H1 (cell line): ENCODE data around the gene IL19. TPM values are rescaled to one million over a fixed set of nuclear protein-coding genes. Genes with fewer than 3 reads are reported as not detected.

Source experiments
- CTCF ChIA-PET: fragments of 300-600 bp; sonication (Branson Sonifier 250); formaldehyde crosslinking; loops from one replicate; lab custom pipeline; 2021; ENCODE audit not compliant: partially characterized antibody; lab: Charles Lee
- POLR2A ChIA-PET: fragments of 300-600 bp; sonication (Branson Sonifier 250); formaldehyde crosslinking; loops from one replicate; lab custom pipeline; 2021; ENCODE audit warnings: inconsistent platforms; ENCODE audit not compliant: partially characterized antibody; lab: Charles Lee
- DNase-seq, 2 experiments: peaks; one replicate each; pipeline versions ENCODE4 v3.0.0 to v3.0.0-alpha.2; 2010 to 2022; ENCODE audit warnings: low spot score in 2 of 2, low read depth in 1 of 2, mixed read lengths in 1 of 2
- FAIRE-seq: peaks from 2 replicates; lab custom pipeline; 2011; peaks lifted over from hg19 to GRCh38; lab: Jason Lieb, UNC
- H2AFZ ChIP-seq: 2 replicates; pipeline ENCODE4 v1.8.1; 2012; ENCODE audit warnings: low read length, inconsistent platforms
- H2AK5ac ChIP-seq: 2 replicates; pipeline ENCODE4 v1.6.1; 2013; ENCODE audit warnings: low read depth, low read length
- H2BK120ac ChIP-seq: replicated peaks from 2 replicates; pipeline ENCODE3; 2013; ENCODE audit warnings: low read depth, low read length, inconsistent platforms
- H2BK12ac ChIP-seq: 2 replicates; pipeline ENCODE4 v1.6.1; 2013; ENCODE audit warnings: low read depth, low read length
- H2BK15ac ChIP-seq: 2 replicates; pipeline ENCODE4 v1.6.1; 2013; ENCODE audit warnings: low read length
- H2BK20ac ChIP-seq: 2 replicates; pipeline ENCODE4 v1.6.1; 2013; ENCODE audit warnings: low read length
- H2BK5ac ChIP-seq: 2 replicates; pipeline ENCODE4 v1.6.1; 2013; ENCODE audit warnings: low read depth, low read length
- H3K14ac ChIP-seq: 2 replicates; pipeline ENCODE4 v1.6.1; 2013; ENCODE audit warnings: inconsistent platforms; ENCODE audit not compliant: insufficient read length
- H3K18ac ChIP-seq: 2 replicates; pipeline ENCODE4 v1.6.1; 2013; ENCODE audit warnings: low read length; ENCODE audit errors: extremely low read depth
- H3K23ac ChIP-seq: 2 replicates; pipeline ENCODE4 v1.6.1; 2013; ENCODE audit warnings: inconsistent platforms; ENCODE audit not compliant: insufficient read length
- H3K23me2 ChIP-seq: 2 replicates; pipeline ENCODE4 v1.6.1; 2013; ENCODE audit warnings: low read depth, low read length
- H3K27ac ChIP-seq: 2 replicates; pipeline ENCODE4 v1.6.1; 2011; ENCODE audit warnings: low read depth, low read length, inconsistent platforms
- H3K27me3 ChIP-seq, 4 experiments: replicated peaks in 1 of 4; 1 replicate in 1 of 4; 2 replicates in 3 of 4; pipeline versions ENCODE4 v1.6.1 to v1.8.1; 2011 to 2013; ENCODE audit warnings: low read length in 3 of 4, mild to moderate bottlenecking in 3 of 4, inconsistent platforms in 2 of 4, mixed read lengths in 2 of 4, moderate library complexity in 1 of 4; ENCODE audit not compliant: control insufficient read depth in 3 of 4, insufficient read depth in 3 of 4; ENCODE audit errors: extremely low read depth in 1 of 4
- H3K36me3 ChIP-seq, 4 experiments: 2 replicates each; pipeline versions ENCODE4 v1.6.1 to v1.8.1; 2011 to 2013; ENCODE audit warnings: mild to moderate bottlenecking in 4 of 4, low read length in 3 of 4, moderate library complexity in 2 of 4, control low read depth in 1 of 4, inconsistent platforms in 1 of 4; ENCODE audit not compliant: insufficient read depth in 4 of 4, control insufficient read depth in 2 of 4
- H3K4ac ChIP-seq: replicated peaks from 2 replicates; pipeline ENCODE3; 2013; ENCODE audit warnings: low read length, low read depth, mixed read lengths, inconsistent platforms; ENCODE audit not compliant: insufficient read length
- H3K4me1 ChIP-seq, 4 experiments: replicated peaks in 1 of 4; 1 replicate in 1 of 4; 2 replicates in 3 of 4; pipeline versions ENCODE4 v1.6.1 to v1.8.1; 2011 to 2013; ENCODE audit warnings: low read length in 3 of 4, inconsistent platforms in 2 of 4, mixed read lengths in 1 of 4; ENCODE audit not compliant: insufficient read depth in 4 of 4, control insufficient read depth in 3 of 4
- H3K4me2 ChIP-seq, 2 experiments: 2 replicates each; pipeline versions ENCODE4 v1.6.1 to v1.8.1; 2011 to 2013; ENCODE audit warnings: low read depth in 2 of 2, low read length in 2 of 2, control low read depth in 1 of 2, inconsistent platforms in 1 of 2, mild to moderate bottlenecking in 1 of 2; ENCODE audit not compliant: insufficient read depth in 1 of 2
- H3K4me3 ChIP-seq, 4 experiments: fragments of 200-600, 300-600 bp in 1 of 4; sonication (generic), shearing (Covaris generic), sonication (Bioruptor Twin) in 1 of 4; 2 replicates each; pipeline versions ENCODE4 v1.5.1 to v1.8.1; 2011 to 2016; ENCODE audit warnings: low read length in 4 of 4, low read depth in 3 of 4, control low read depth in 2 of 4, inconsistent platforms in 2 of 4, mild to moderate bottlenecking in 2 of 4, mixed read lengths in 1 of 4, moderate library complexity in 1 of 4; ENCODE audit not compliant: insufficient read depth in 2 of 4; ENCODE audit errors: extremely low read depth in 1 of 4
- H3K56ac ChIP-seq: replicated peaks from 2 replicates; pipeline ENCODE3; 2013; ENCODE audit warnings: low read depth, mild to moderate bottlenecking, mixed read lengths, low read length, inconsistent platforms; ENCODE audit not compliant: insufficient read length
- H3K79me1 ChIP-seq: 2 replicates; pipeline ENCODE4 v1.6.1; 2013; ENCODE audit warnings: low read depth, low read length, control low read depth
- H3K79me2 ChIP-seq, 2 experiments: 2 replicates each; pipeline versions ENCODE4 v1.6.1 to v1.8.1; 2012 to 2013; ENCODE audit warnings: low read length in 2 of 2, mild to moderate bottlenecking in 2 of 2, inconsistent platforms in 1 of 2; ENCODE audit not compliant: insufficient read depth in 2 of 2, control insufficient read depth in 1 of 2
- H3K9ac ChIP-seq, 4 experiments: replicated peaks in 1 of 4; 1 replicate in 1 of 4; 2 replicates in 3 of 4; pipeline versions ENCODE4 v1.6.1 to v1.8.1; 2011 to 2013; ENCODE audit warnings: low read depth in 3 of 4, low read length in 3 of 4, control low read depth in 2 of 4, mild to moderate bottlenecking in 2 of 4, moderate library complexity in 2 of 4, inconsistent platforms in 1 of 4; ENCODE audit errors: extremely low read depth in 1 of 4
- H3K9me3 ChIP-seq, 2 experiments: 2 replicates each; pipeline versions ENCODE4 v1.6.1 to v1.8.1; 2012 to 2013; ENCODE audit warnings: mild to moderate bottlenecking in 2 of 2, moderate library complexity in 2 of 2, control low read depth in 1 of 2, inconsistent platforms in 1 of 2, low read depth in 1 of 2, low read length in 1 of 2, mixed read lengths in 1 of 2; ENCODE audit not compliant: insufficient read depth in 2 of 2
- H4K20me1 ChIP-seq, 2 experiments: replicated peaks in 1 of 2; 2 replicates each; pipeline versions ENCODE3 to v1.8.1; 2011 to 2013; ENCODE audit warnings: inconsistent platforms in 2 of 2, low read length in 2 of 2, mild to moderate bottlenecking in 1 of 2; ENCODE audit not compliant: insufficient read depth in 2 of 2, control insufficient read depth in 1 of 2
- H4K5ac ChIP-seq: 2 replicates; pipeline ENCODE4 v1.6.1; 2013; ENCODE audit warnings: low read length, low read depth, mixed read lengths, inconsistent platforms; ENCODE audit not compliant: insufficient read length
- H4K8ac ChIP-seq: 2 replicates; pipeline ENCODE4 v1.8.0; 2013; ENCODE audit warnings: mild to moderate bottlenecking, moderate library complexity, low read length, inconsistent platforms; ENCODE audit not compliant: insufficient read depth; ENCODE audit errors: extremely low read depth
- H4K91ac ChIP-seq: replicated peaks from 2 replicates; pipeline ENCODE3; 2013; ENCODE audit warnings: low read length, mixed read lengths, inconsistent platforms; ENCODE audit not compliant: insufficient read length
- ASH2L ChIP-seq: fragments of 200-600, 300-600 bp; sonication (generic); IDR thresholded peaks from one replicate; pipeline ENCODE4 v1.7.1; 2017; ENCODE audit warnings: low read length
- BRCA1 ChIP-seq: IDR thresholded peaks from 2 replicates; pipeline ENCODE4 v1.6.1; 2012; ENCODE audit warnings: low read depth, low read length, improper control_type of control experiment
- EGR1 ChIP-seq: IDR thresholded peaks from 2 replicates; pipeline ENCODE4 v1.6.1; 2011; ENCODE audit warnings: low read depth, low read length, borderline replicate concordance
- EP300 ChIP-seq, 2 experiments: IDR thresholded peaks; 1 replicate in 1 of 2; 2 replicates in 1 of 2; pipeline ENCODE4 v1.6.1; 2011 to 2012; ENCODE audit warnings: low read depth in 2 of 2, low read length in 2 of 2, mild to moderate bottlenecking in 2 of 2, borderline replicate concordance in 1 of 2, inconsistent platforms in 1 of 2, moderate library complexity in 1 of 2
- GABPA ChIP-seq: IDR thresholded peaks from 2 replicates; pipeline ENCODE4 v1.6.1; 2011; ENCODE audit warnings: mild to moderate bottlenecking, low read length, moderate library complexity, borderline replicate concordance; ENCODE audit not compliant: insufficient read depth
- HDAC6 ChIP-seq: IDR thresholded peaks from one replicate; pipeline ENCODE4 v1.7.1; 2012; ENCODE audit warnings: low read depth, mild to moderate bottlenecking, inconsistent platforms, low read length, moderate library complexity
- KDM1A ChIP-seq: fragments of 200-600, 300-600 bp; sonication (generic); IDR thresholded peaks from 2 replicates; pipeline ENCODE4 v1.7.1; 2016; ENCODE audit warnings: mild to moderate bottlenecking, low read length, borderline replicate concordance
- SIRT6 ChIP-seq: IDR thresholded peaks from one replicate; pipeline ENCODE4 v1.7.1; 2012; ENCODE audit warnings: low read length, inconsistent platforms
- SRF ChIP-seq: IDR thresholded peaks from 2 replicates; pipeline ENCODE4 v1.6.1; 2011; ENCODE audit warnings: mild to moderate bottlenecking, low read depth, low read length, moderate library complexity
- SUZ12 ChIP-seq: fragments of 200-600 bp; sonication (generic); IDR thresholded peaks from 2 replicates; pipeline ENCODE4 v1.6.1; 2012; ENCODE audit warnings: mild to moderate bottlenecking, inconsistent platforms, low read length, moderate library complexity, mixed read lengths
- ZNF274 ChIP-seq: IDR thresholded peaks from 2 replicates; pipeline ENCODE4 v1.7.0; 2012; ENCODE audit warnings: low read length, borderline replicate concordance; ENCODE audit errors: extremely low read depth
- WGBS, 2 experiments: shearing (Covaris generic) in 1 of 2; methylation state at CpG; one replicate each; pipeline versions ENCODE4 v1.1.6 to v1.1.7; 2013 to 2015; ENCODE audit warnings: low lambda C conversion rate in 2 of 2, mixed read lengths in 2 of 2, inconsistent platforms in 1 of 2, low coverage in 1 of 2, missing lambda C conversion rate in 1 of 2; ENCODE audit not compliant: insufficient replicate concordance in 2 of 2, insufficient coverage in 1 of 2, insufficient read length in 1 of 2; ENCODE audit errors: extremely low coverage in 1 of 2, missing lambda C conversion rate in 1 of 2; 5-methylcytosine and 5-hydroxymethylcytosine counted together
- polyA plus RNA-seq, 7 experiments: library from polyadenylated mRNA; depleted of rRNA in 3 of 7; stranded (reverse) in 5 of 7; unstranded in 2 of 7; fragments of >200 nt in 5 of 7; fragments of 200-250 nt in 2 of 7; gene quantifications; 1 replicate in 5 of 7; 2 replicates in 1 of 7; 4 replicates in 1 of 7; pipeline versions ENCODE4 v1.2.1 to v1.2.3, GENCODE V29; 2011 to 2013; ENCODE audit warnings: missing spikeins in 2 of 7, mixed read lengths in 2 of 7
- total RNA-seq: library from RNA; stranded (reverse); fragmentation: NEBNext Ultra II Directional; extraction: Animal tissue kit (Norgen Biotek cat#: 25700); gene quantifications from 2 replicates; pipeline ENCODE4 v1.2.1, GENCODE V29; 2021
- TF ChIP-seq, protein P1 (sequence below): IDR thresholded peaks from 2 replicates; pipeline ENCODE4 v1.6.1; 2011; ENCODE audit warnings: low read length, improper control_type of control experiment
- TF ChIP-seq, protein P2 (sequence below): IDR thresholded peaks from 2 replicates; pipeline ENCODE4 v1.6.1; 2012; ENCODE audit warnings: inconsistent platforms

Gene IL19
- total and polyA plus RNA-seq, 2 of the 8 experiments (the other 6 are each of a cell fraction or from before 2014, with no cell fraction given): not detected

DNA sequence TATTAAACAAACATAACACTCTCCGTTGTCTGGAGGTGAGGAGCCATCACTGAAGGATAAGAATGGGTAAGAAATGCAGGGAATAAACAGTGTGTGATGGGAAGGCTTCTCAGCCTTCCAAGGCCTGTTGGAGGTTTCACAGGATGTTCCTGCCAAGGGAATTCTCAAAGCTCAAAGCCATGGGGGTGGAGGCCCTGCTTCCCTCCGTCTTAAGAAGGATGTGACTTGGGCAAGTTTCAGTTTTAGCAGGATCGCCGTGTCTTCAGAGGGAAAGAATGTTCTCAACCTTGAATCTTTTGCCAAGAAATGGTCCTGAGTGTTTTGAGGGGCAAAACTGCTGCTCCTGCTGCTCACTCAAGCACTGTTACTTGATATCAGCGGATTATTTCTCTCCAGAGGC, 53.2 kb downstream of the IL19 start:
- H3K27ac ChIP-seq: no peak overlapping the region
- H3K14ac ChIP-seq: no peak overlapping the region
- H3K56ac ChIP-seq: no peak overlapping the region
- no peaks in the 10 kb centered on the region for H3K9me3 ChIP-seq
- no peak for DNase-seq
- H2BK15ac ChIP-seq: no peak overlapping the region
- no peak overlapping the region for H4K5ac ChIP-seq
- H2AFZ ChIP-seq: no peak overlapping the region
- no peak overlapping the region for H3K9ac ChIP-seq
- ChIA-PET CTCF (interaction anchor here (0.9 to 3.0 kb wide), 3 partner anchors 8 to 89 kb away, joined by 4 to 10 read pairs (median 6); no protein-coding TSS in a partner anchor), POLR2A (no interaction called here)
- no peaks in the 10 kb centered on the region for H3K36me3 ChIP-seq
- no peak overlapping the region for H2BK5ac ChIP-seq
- H2BK20ac ChIP-seq: no peak overlapping the region
- no peak overlapping the region for H3K4me2 ChIP-seq
- no peak overlapping the region for H4K91ac ChIP-seq
- no peaks in the 10 kb centered on the region for H3K79me1 ChIP-seq
- 92% methylated on average over 5 of the region's 5 CpGs; no CpG with 5 or more reads in 1 of the 2 experiments for WGBS, 2 experiments
- H3K4me1 ChIP-seq: peaks cover 0 to 7% (median 1%) of the 10 kb centered on the region in 4 experiments; a peak in 2 of 7 replicates
- H2BK12ac ChIP-seq: no peak overlapping the region
- FAIRE-seq: no peak
- no peak overlapping the region for H3K18ac ChIP-seq
- no peak overlapping the region for H2AK5ac ChIP-seq
- TF ChIP-seq EP300 (IDR thresholded peaks at IDR 0.05; ENCODE audit: borderline replicate concordance in 1 of 2, low read depth in 2 of 2, low read length in 2 of 2) (no peak), BRCA1 (no peak), SIRT6 (no peak), ZNF274 (no peak), ASH2L (no peak), KDM1A (no peak), SRF (no peak), EGR1 (no peak), HDAC6 (no peak), GABPA (no peak), SUZ12 (no peak)
- TF ChIP-seq, protein P1, sequence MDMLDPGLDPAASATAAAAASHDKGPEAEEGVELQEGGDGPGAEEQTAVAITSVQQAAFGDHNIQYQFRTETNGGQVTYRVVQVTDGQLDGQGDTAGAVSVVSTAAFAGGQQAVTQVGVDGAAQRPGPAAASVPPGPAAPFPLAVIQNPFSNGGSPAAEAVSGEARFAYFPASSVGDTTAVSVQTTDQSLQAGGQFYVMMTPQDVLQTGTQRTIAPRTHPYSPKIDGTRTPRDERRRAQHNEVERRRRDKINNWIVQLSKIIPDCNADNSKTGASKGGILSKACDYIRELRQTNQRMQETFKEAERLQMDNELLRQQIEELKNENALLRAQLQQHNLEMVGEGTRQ: no peak
- TF ChIP-seq, protein P2, sequence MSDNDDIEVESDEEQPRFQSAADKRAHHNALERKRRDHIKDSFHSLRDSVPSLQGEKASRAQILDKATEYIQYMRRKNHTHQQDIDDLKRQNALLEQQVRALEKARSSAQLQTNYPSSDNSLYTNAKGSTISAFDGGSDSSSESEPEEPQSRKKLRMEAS: no peak
- no peak overlapping the region for H3K4me3 ChIP-seq
- no peak overlapping the region for H3K4ac ChIP-seq
- H3K79me2 ChIP-seq: no peaks in the 10 kb centered on the region
- H3K23me2 ChIP-seq: no peaks in the 10 kb centered on the region
- H3K23ac ChIP-seq: no peak overlapping the region
- H4K20me1 ChIP-seq: no peaks in the 10 kb centered on the region
- no peaks in the 10 kb centered on the region for H3K27me3 ChIP-seq
- no peak overlapping the region for H4K8ac ChIP-seq
- H2BK120ac ChIP-seq: no peak overlapping the region
